A549 treated with Hydrocortisone at 1 μM for 4 hours (cell line): ENCODE measurements around the gene AKAP7. TPM values are rescaled to one million over a fixed set of nuclear protein-coding genes. Genes with fewer than 3 reads are reported as not detected.

ENCODE experiments used
- total RNA-seq: library from RNA; stranded (reverse); fragments of 200-300 nt; extraction: Qiagen RNA extraction; gene quantifications from 5 replicates; pipeline ENCODE4 v1.2.3, GENCODE V29; 2022

Gene AKAP7
- total RNA-seq = 1.8 to 4.1 TPM (median 2.8 TPM) in 5 replicates

DNA sequence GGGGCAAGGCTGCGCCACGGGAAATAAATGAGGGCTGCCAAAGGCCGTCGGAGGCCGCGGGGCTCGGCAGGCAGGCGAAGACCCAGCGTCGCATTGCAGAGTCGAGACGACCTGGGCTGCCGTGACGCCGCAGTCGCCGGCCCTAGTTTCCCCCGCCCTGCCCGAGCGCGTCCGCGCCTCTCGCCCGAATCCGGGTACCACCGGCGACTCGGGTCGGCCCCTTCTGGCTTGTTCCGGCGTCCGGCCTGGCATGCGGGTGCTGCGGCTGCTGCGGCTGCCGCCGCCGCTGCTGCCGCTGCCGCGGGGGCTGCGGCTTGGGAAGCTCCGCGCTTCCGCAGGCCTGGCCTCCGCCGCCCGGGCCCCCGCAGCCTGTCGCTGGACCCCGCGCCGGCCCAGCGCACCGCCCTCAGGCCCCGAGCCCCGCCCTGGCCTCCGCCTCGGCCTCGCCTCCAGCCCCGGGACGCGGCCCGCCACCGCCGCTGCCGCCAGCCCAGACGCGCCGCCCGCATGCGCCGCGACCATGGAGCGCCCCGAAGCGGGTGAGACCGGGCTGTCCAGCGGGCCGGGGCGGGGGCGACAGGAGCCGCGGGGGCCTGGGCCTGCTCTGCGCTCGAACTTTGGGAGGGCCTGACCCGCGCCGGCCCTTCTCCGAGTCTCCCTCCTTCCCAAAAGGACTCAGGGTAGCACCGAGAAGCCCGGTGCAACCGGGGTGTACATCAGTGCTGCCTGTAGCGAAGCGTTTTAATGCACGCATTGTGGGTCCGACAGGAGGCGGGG is at the start of gene AKAP7:
AKAP7 (plus strand) TSS at position 224 of the 777 bp plus-strand sequence; CDS start at position 521, 297 bp downstream.

Other genes starting within 250 kb of the AKAP7 start
- 29.5 to 45.7 TPM (median 34.0 TPM) in 5 replicates for gene EPB41L2, start 72.2 kb upstream of the AKAP7 start, total RNA-seq